Right atrium auricular region (tissue), 2 donors: ENCODE data around the gene ATP6V0A1. TPM values are rescaled to one million over a fixed set of nuclear protein-coding genes. Genes with fewer than 3 reads are reported as not detected.
"Not testable (repeated sequence)": the region's sequence is repeated elsewhere in the genome, so short reads cannot be mapped to it uniquely, and the experiment has no call there.

Source experiments
- DNase-seq: peaks from one replicate; pipeline ENCODE4 v3.0.0-alpha.2; 2019; ENCODE audit warnings: low spot score
- H3K27ac ChIP-seq, 2 donors: fragments of 200-600 bp; sonication (generic); 1 replicate in 1 of 2; 2 replicates in 1 of 2; pipeline ENCODE4 v1.5.1; 2016 to 2019
- H3K27me3 ChIP-seq, 2 donors: fragments of 200-600 bp; sonication (generic); one replicate each; pipeline versions ENCODE4 v1.5.1 to v1.6.0; 2017 to 2019
- H3K36me3 ChIP-seq: fragments of 200-600 bp; sonication (generic); one replicate; pipeline ENCODE4 v1.5.1; 2016
- H3K4me1 ChIP-seq, 2 donors: fragments of 200-600 bp; sonication (generic); one replicate each; pipeline versions ENCODE4 v1.5.1 to v1.6.0; 2017 to 2019
- H3K4me3 ChIP-seq, 2 donors: fragments of 200-600 bp; sonication (generic); 1 replicate in 1 of 2; 2 replicates in 1 of 2; pipeline ENCODE4 v1.5.1; 2017 to 2019; ENCODE audit warnings: mild to moderate bottlenecking in 1 of 2, moderate library complexity in 1 of 2
- H3K9me3 ChIP-seq, 2 donors: fragments of 200-600 bp; sonication (generic); one replicate each; pipeline ENCODE4 v1.5.1; 2019
- total RNA-seq, 2 donors: library from RNA; depleted of rRNA; stranded (reverse); fragments of >200 nt; gene quantifications; one replicate each; pipeline ENCODE4 v1.1.0, GENCODE V29; 2016
- TF ChIP-seq, protein P1 (sequence below), 2 donors: fragments of 200-600 bp; sonication (generic); IDR thresholded peaks; one replicate each; pipeline ENCODE4 v1.5.1; 2019; ENCODE audit warnings: antibody characterized with exemption in 2 of 2

The ATP6V0A1 gene
- total RNA-seq, 2 donors from 2014 or later = 38.9 to 67.5 TPM

GRCh38 chr17:42555122-42555622 lies 96.5 kb downstream of the ATP6V0A1 start:
- TF ChIP-seq, protein P1, sequence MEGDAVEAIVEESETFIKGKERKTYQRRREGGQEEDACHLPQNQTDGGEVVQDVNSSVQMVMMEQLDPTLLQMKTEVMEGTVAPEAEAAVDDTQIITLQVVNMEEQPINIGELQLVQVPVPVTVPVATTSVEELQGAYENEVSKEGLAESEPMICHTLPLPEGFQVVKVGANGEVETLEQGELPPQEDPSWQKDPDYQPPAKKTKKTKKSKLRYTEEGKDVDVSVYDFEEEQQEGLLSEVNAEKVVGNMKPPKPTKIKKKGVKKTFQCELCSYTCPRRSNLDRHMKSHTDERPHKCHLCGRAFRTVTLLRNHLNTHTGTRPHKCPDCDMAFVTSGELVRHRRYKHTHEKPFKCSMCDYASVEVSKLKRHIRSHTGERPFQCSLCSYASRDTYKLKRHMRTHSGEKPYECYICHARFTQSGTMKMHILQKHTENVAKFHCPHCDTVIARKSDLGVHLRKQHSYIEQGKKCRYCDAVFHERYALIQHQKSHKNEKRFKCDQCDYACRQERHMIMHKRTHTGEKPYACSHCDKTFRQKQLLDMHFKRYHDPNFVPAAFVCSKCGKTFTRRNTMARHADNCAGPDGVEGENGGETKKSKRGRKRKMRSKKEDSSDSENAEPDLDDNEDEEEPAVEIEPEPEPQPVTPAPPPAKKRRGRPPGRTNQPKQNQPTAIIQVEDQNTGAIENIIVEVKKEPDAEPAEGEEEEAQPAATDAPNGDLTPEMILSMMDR (IDR thresholded peaks at IDR 0.05) = no peak
- no peak for DNase-seq
- H3K9me3 ChIP-seq = no peaks in the 10 kb centered on the region
- peak overlapping the region; percentile 77 to 84 for H3K27ac ChIP-seq
- no peaks in the 10 kb centered on the region for H3K36me3 ChIP-seq
- peak overlapping the region; percentile 63 to 69 for H3K4me3 ChIP-seq
- peaks cover 0 to 27% of the 10 kb centered on the region in 2 donors for H3K4me1 ChIP-seq
- H3K27me3 ChIP-seq = no peaks in the 10 kb centered on the region

DNA sequence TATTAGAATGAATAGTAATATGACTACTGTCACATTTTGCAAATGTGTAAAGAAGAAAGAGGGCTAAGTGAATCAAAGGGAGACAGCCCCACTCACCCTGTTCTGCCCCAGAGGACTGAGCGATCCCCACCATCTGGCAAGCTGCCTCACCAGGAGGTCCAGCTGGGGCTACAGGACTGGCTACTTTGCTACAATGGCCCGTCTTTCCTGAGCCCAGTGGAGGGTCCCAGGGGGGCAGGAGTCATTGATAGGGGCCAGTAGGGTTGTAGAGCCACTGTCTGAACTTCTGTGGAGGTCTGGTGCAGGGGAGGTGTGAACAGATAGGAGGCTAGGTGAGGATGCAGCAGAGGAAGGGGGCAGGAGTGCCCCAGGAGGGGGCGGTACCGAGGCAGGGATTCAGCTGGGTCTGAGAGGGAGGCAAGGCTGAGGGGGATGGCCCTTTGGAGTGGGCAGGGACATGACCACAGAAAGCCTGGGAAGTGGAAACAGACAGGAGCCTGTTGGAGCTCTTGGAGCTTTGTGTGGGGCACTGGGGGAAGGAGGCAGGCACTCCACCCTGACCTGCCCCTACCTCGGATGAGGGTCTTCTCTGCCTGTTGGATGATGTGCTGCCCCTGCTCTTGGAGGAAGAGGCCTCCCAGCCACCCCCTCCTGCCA lies 97.4 kb downstream of the ATP6V0A1 start:
- not testable (repeated sequence) for H3K27ac ChIP-seq

GRCh38 chr17:42559075-42559474 lies 100.4 kb downstream of the ATP6V0A1 start:
- Histone ChIP-seq H3K4me1 (peaks cover 0 to 41% of the 10 kb centered on the region in 2 donors), H3K9me3 (no peaks in the 10 kb centered on the region), H3K36me3 (no peaks in the 10 kb centered on the region), H3K4me3 (no peak overlapping the region), H3K27me3 (no peaks in the 10 kb centered on the region), H3K27ac (no peak overlapping the region)
- TF ChIP-seq, protein P1 (IDR thresholded peaks at IDR 0.05) = no peak
- no peak for DNase-seq

More for the DNA sequence above, 97.4 kb downstream of the ATP6V0A1 start:
- H3K27me3 ChIP-seq, H3K36me3 ChIP-seq, DNase-seq, H3K4me3 ChIP-seq, H3K9me3 ChIP-seq: not testable (repeated sequence)
- H3K4me1 ChIP-seq = peaks cover 0 to 28% of the 10 kb centered on the region in 2 donors

- Histone ChIP-seq H3K4me3 (no peak overlapping the region), H3K4me1 (peaks cover 0 to 40% of the 10 kb centered on the region in 2 donors), H3K36me3 (peaks cover 10% of the 10 kb centered on the region), H3K27me3 (no peaks in the 10 kb centered on the region), H3K27ac (no peak overlapping the region), H3K9me3 (no peaks in the 10 kb centered on the region)
- no peak for DNase-seq
- TF ChIP-seq, protein P1 (IDR thresholded peaks at IDR 0.05) = no peak
Observed at GRCh38 chr17:42560246-42560645, 101.6 kb downstream of the ATP6V0A1 start.

DNA sequence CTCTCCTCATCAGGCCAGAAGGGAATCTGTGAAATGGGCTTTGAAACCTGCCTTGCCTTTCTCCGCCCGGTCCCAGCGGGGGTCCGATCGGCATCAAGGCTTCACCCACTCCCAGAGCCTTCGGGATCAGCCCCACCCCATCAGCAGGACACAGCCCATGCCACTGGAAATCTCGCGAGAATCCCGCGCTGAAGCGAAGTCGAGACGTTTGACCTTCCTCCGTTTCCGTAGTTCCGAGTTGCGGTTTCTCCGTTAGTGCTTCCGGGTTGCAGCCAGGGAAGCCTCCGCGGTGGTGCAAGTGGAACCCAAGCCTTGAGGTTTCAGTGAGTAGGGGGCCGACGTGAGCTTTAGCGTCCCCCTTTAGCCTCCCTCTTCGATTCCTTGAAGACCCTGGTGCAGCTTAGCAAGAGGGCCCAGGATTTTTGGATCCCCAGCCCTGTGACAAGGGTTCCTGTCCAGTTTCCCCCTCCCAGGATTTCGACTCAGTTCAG lies 103.3 kb downstream of the ATP6V0A1 start, which contains the start of gene COASY:
COASY (plus strand) TSS at position 252 of the 491 bp plus-strand sequence. CDS start 475 bp downstream, outside the sequence.
- H3K4me3 ChIP-seq = peak within 1 kb of the TSS; percentile 71 to 88
- H3K9me3 ChIP-seq = no peaks in the 10 kb centered on the region
- peaks cover 19% of the 10 kb centered on the region for H3K36me3 ChIP-seq
- peak; percentile 97 for DNase-seq
- H3K27ac ChIP-seq = peak within 1 kb of the TSS; percentile 80 to 88
- peaks cover 0 to 39% of the 10 kb centered on the region in 2 donors for H3K4me1 ChIP-seq
- TF ChIP-seq, protein P1 (IDR thresholded peaks at IDR 0.05) = no peak
- no peaks in the 10 kb centered on the region for H3K27me3 ChIP-seq

- peaks cover 0 to 42% of the 10 kb centered on the region in 2 donors for H3K4me1 ChIP-seq
- H3K27ac ChIP-seq = peak overlapping the region; percentile 80 to 88
- H3K36me3 ChIP-seq = peaks cover 19% of the 10 kb centered on the region
- TF ChIP-seq, protein P1 (IDR thresholded peaks at IDR 0.05) = no peak
- H3K9me3 ChIP-seq = no peaks in the 10 kb centered on the region
- no peak for DNase-seq
- H3K27me3 ChIP-seq = no peaks in the 10 kb centered on the region
- H3K4me3 ChIP-seq = peak overlapping the region; percentile 71 to 88
Observed at GRCh38 chr17:42562388-42563142, 103.9 kb downstream of the ATP6V0A1 start.
